GM18499 (cell line): ENCODE results near the gene KLHL14.
"Not testable (repeated sequence)": the region's sequence is repeated elsewhere in the genome, so short reads cannot be mapped to it uniquely, and the experiment has no call there.

Experiments
- ATAC-seq: cut with Tn5 transposase; IDR thresholded peaks from one replicate; pipeline ENCODE4 v1.9.1; 2021; ENCODE audit warnings: moderate number of reproducible peaks; ENCODE audit not compliant: insufficient read depth, unreplicated experiment

The KLHL14 gene

GRCh38 chr18:32668956-32669355 is 103.9 kb downstream of the KLHL14 start:
- no peak for ATAC-seq

GRCh38 chr18:32661486-32662299 is 111.1 kb downstream of the KLHL14 start:
- no peak for ATAC-seq

GRCh38 chr18:32654507-32654906 is 118.3 kb downstream of the KLHL14 start:
- not testable (repeated sequence) for ATAC-seq

- ATAC-seq, result not testable (repeated sequence)
These were observed 135.2 kb downstream of the KLHL14 start for GRCh38 chr18:32637659-32638058.

GRCh38 chr18:32637226-32637625 is 135.6 kb downstream of the KLHL14 start:
- ATAC-seq, result no peak

- ATAC-seq, result no peak
These were observed 137.9 kb downstream of the KLHL14 start for GRCh38 chr18:32634876-32635431.

GRCh38 chr18:32629981-32630700 is 142.7 kb downstream of the KLHL14 start:
- no peak for ATAC-seq

GRCh38 chr18:32629292-32629691 is 143.5 kb downstream of the KLHL14 start:
- no peak for ATAC-seq

GRCh38 chr18:32624182-32624723 is 148.6 kb downstream of the KLHL14 start:
- no peak for ATAC-seq

GRCh38 chr18:32623563-32623962 is 149.3 kb downstream of the KLHL14 start:
- no peak for ATAC-seq
